ENCODE results near the gene CDR2. TPM values are rescaled to one million over a fixed set of nuclear protein-coding genes. Genes with fewer than 3 reads are reported as not detected.
A peak's percentile ranks its signal among the peaks of the same experiment; 100 is the strongest.

Gene CDR2
- total and polyA plus RNA-seq, 2 donors (not counting 1 experiment from before 2014, with no cell fraction given) = 8.0 to 11.3 TPM

DNA sequence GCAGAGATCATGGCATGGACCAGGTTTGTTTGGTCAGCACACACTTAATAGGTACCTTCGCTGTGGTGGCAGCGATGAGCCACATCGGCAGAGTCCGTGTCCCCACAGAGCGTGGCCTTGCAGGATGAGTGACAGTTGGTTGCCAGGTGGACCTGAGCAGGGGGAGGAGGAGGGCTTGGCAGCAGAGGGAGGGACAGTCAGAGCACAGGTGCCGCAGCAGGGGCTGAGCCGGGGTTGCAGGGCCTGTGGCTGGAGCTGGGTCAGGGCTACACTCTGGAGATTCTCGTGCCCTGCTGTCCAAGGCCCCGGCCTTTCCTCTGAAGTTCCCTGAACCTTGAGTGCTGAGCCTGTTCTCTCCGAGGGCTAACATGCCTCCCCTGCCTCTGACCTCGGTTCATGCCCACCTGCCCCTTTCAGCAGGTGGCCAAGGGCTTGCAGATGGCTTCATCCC, 52.4 kb downstream of the CDR2 start:
- peak; percentile 17 for DNase-seq
- ChIA-PET CTCF (interaction anchor here (0.9 to 2.8 kb wide), 3 partner anchors 8 to 1165 kb away, joined by 3 to 17 read pairs (median 4); no protein-coding TSS in a partner anchor), POLR2A (no interaction called here)
- Mint-ChIP-seq H3K27ac (no peak overlapping the region), H3K4me1 (no peaks in the 10 kb centered on the region), H3K4me3 (no peak overlapping the region), H3K9me3 (ENCODE audit: insufficient read depth) (no peaks in the 10 kb centered on the region), H3K27me3 (no peaks in the 10 kb centered on the region)
- intact Hi-C loops (cut with micrococcal nuclease) = loop anchor here (5.0 kb wide), 1 partner anchor 1165 kb away; the partner anchor contains the start of gene LDAF1
- Histone ChIP-seq H3K27ac (ENCODE audit: low read length in 2 of 2) (no peak overlapping the region), H3K4me3 (ENCODE audit: control extremely low read depth in 1 of 5, extremely low read depth in 1 of 5, insufficient read depth in 1 of 5, low read depth in 2 of 5, low read length in 4 of 5) (no peak overlapping the region), H3K27me3 (replicated peaks in 1 of 4; ENCODE audit: control extremely low read depth in 1 of 4, control insufficient read depth in 3 of 4, insufficient read depth in 4 of 4, low read length in 3 of 4) (no peaks in the 10 kb centered on the region), H3K9me3 (ENCODE audit: control extremely low read depth in 1 of 3, control insufficient read depth in 2 of 3, insufficient read depth in 1 of 3, low read length in 2 of 3) (no peaks in the 10 kb centered on the region), H3K79me2 (ENCODE audit: control insufficient read depth, insufficient read depth, low read length) (peaks cover 14% of the 10 kb centered on the region), H3K36me3 (replicated peaks in 1 of 2; ENCODE audit: control extremely low read depth in 1 of 2, control insufficient read depth in 1 of 2, extremely low read depth in 1 of 2, insufficient read depth in 2 of 2, low read length in 1 of 2) (peaks cover 0 to 88% of the 10 kb centered on the region in 2 experiments), H2AFZ (ENCODE audit: insufficient read depth, low read depth, low read length, poor library complexity, severe bottlenecking) (no peak overlapping the region), H3K9ac (ENCODE audit: low read length) (no peak overlapping the region), H3K4me1 (ENCODE audit: control insufficient read depth in 2 of 2, insufficient read depth in 2 of 2, low read length in 2 of 2) (no peaks in the 10 kb centered on the region), H3K4me2 (replicated peaks; ENCODE audit: low read depth, low read length, poor library complexity, severe bottlenecking) (no peak overlapping the region), H4K20me1 (ENCODE audit: control insufficient read depth, insufficient read depth, low read length, poor library complexity, severe bottlenecking) (peaks cover 40% of the 10 kb centered on the region)
- no peak for ATAC-seq (ENCODE audit: low read depth)
- TF ChIP-seq, protein P1, sequence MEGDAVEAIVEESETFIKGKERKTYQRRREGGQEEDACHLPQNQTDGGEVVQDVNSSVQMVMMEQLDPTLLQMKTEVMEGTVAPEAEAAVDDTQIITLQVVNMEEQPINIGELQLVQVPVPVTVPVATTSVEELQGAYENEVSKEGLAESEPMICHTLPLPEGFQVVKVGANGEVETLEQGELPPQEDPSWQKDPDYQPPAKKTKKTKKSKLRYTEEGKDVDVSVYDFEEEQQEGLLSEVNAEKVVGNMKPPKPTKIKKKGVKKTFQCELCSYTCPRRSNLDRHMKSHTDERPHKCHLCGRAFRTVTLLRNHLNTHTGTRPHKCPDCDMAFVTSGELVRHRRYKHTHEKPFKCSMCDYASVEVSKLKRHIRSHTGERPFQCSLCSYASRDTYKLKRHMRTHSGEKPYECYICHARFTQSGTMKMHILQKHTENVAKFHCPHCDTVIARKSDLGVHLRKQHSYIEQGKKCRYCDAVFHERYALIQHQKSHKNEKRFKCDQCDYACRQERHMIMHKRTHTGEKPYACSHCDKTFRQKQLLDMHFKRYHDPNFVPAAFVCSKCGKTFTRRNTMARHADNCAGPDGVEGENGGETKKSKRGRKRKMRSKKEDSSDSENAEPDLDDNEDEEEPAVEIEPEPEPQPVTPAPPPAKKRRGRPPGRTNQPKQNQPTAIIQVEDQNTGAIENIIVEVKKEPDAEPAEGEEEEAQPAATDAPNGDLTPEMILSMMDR (IDR thresholded peaks at IDR 0.05) = no peak
- no peak for TF ChIP-seq EZH2 (IDR thresholded peaks at IDR 0.05; ENCODE audit: borderline replicate concordance, insufficient read depth, low read depth, low read length, poor library complexity, severe bottlenecking)
- over 99% methylated on average over 11 of the region's 11 CpGs for WGBS (ENCODE audit: insufficient coverage)

GRCh38 chr16:22321340-22322001, 52.9 kb downstream of the CDR2 start:
- Mint-ChIP-seq H3K27ac (no peak overlapping the region), H3K4me3 (no peak overlapping the region), H3K9me3 (ENCODE audit: insufficient read depth) (no peaks in the 10 kb centered on the region), H3K27me3 (no peaks in the 10 kb centered on the region), H3K4me1 (no peaks in the 10 kb centered on the region)
- no peaks in the 10 kb centered on the region for H3K4me1 ChIP-seq (ENCODE audit: control insufficient read depth in 2 of 2, insufficient read depth in 2 of 2, low read length in 2 of 2)
- H3K9ac ChIP-seq (ENCODE audit: low read length) = no peak overlapping the region
- H3K36me3 ChIP-seq (replicated peaks in 1 of 2; ENCODE audit: control extremely low read depth in 1 of 2, control insufficient read depth in 1 of 2, extremely low read depth in 1 of 2, insufficient read depth in 2 of 2, low read length in 1 of 2) = peaks cover 0 to 88% of the 10 kb centered on the region in 2 experiments
- intact Hi-C loops (cut with micrococcal nuclease) = loop anchor here (2.0 to 5.0 kb wide), 2 partner anchors 53 to 1164 kb away; partner anchors contain the start of genes CDR2 and LDAF1
- no peak overlapping the region for H3K4me3 ChIP-seq (ENCODE audit: control extremely low read depth in 1 of 5, extremely low read depth in 1 of 5, insufficient read depth in 1 of 5, low read depth in 2 of 5, low read length in 4 of 5)
- H3K79me2 ChIP-seq (ENCODE audit: control insufficient read depth, insufficient read depth, low read length) = peaks cover 14% of the 10 kb centered on the region
- DNase-seq (peak; percentile 74), ATAC-seq (ENCODE audit: low read depth) (peak; percentile 66)
- H3K9me3 ChIP-seq (ENCODE audit: control extremely low read depth in 1 of 3, control insufficient read depth in 2 of 3, insufficient read depth in 1 of 3, low read length in 2 of 3) = no peaks in the 10 kb centered on the region
- TF ChIP-seq, protein P1 (IDR thresholded peaks at IDR 0.05) = peak; percentile 97
- no peak for TF ChIP-seq EZH2 (IDR thresholded peaks at IDR 0.05; ENCODE audit: borderline replicate concordance, insufficient read depth, low read depth, low read length, poor library complexity, severe bottlenecking)
- peaks cover 34% of the 10 kb centered on the region for H4K20me1 ChIP-seq (ENCODE audit: control insufficient read depth, insufficient read depth, low read length, poor library complexity, severe bottlenecking)
- no peaks in the 10 kb centered on the region for H3K27me3 ChIP-seq (replicated peaks in 1 of 4; ENCODE audit: control extremely low read depth in 1 of 4, control insufficient read depth in 3 of 4, insufficient read depth in 4 of 4, low read length in 3 of 4)
- POLR2A ChIA-PET = no interaction called here
- H2AFZ ChIP-seq (ENCODE audit: insufficient read depth, low read depth, low read length, poor library complexity, severe bottlenecking) = no peak overlapping the region
- H3K4me2 ChIP-seq (replicated peaks; ENCODE audit: low read depth, low read length, poor library complexity, severe bottlenecking) = no peak overlapping the region
- H3K27ac ChIP-seq (ENCODE audit: low read length in 2 of 2) = no peak overlapping the region
- CTCF ChIA-PET = interaction anchor here (0.6 to 2.8 kb wide), 14 partner anchors 8 to 1165 kb away, joined by 3 to 17 read pairs (median 4); no protein-coding TSS in a partner anchor
- 71% methylated on average over 16 of the region's 16 CpGs for WGBS (ENCODE audit: insufficient coverage)
